ENCODE measurements around the gene MRPL57.
"Not testable (repeated sequence)": the region's sequence is repeated elsewhere in the genome, so short reads cannot be mapped to it uniquely, and the experiment has no call there.

The MRPL57 gene

GRCh38 chr13:21197606-21198225 lies 21.3 kb downstream of the MRPL57 start:
- not testable (repeated sequence) for DNase-seq

- DNase-seq, result not testable (repeated sequence)
These were observed 21.9 kb downstream of the MRPL57 start for GRCh38 chr13:21198391-21198790.

GRCh38 chr13:21201456-21202190 lies 25.2 kb downstream of the MRPL57 start:
- DNase-seq, result not testable (repeated sequence)

GRCh38 chr13:21202767-21203531 lies 26.5 kb downstream of the MRPL57 start:
- no peak for DNase-seq

- DNase-seq, result no peak
These were observed 32.2 kb downstream of the MRPL57 start for GRCh38 chr13:21208652-21209154.

GRCh38 chr13:21212138-21212775 lies 35.8 kb downstream of the MRPL57 start:
- DNase-seq, result no peak

GRCh38 chr13:21215419-21215818 lies 39.0 kb downstream of the MRPL57 start:
- not testable (repeated sequence) for DNase-seq

GRCh38 chr13:21216332-21216731 lies 39.9 kb downstream of the MRPL57 start:
- DNase-seq, result no peak

GRCh38 chr13:21218351-21219035 lies 42.0 kb downstream of the MRPL57 start:
- peak; percentile 75 for DNase-seq

GRCh38 chr13:21219036-21219381 lies 42.6 kb downstream of the MRPL57 start:
- DNase-seq, result no peak

- DNase-seq, result not testable (repeated sequence)
These were observed 43.3 kb downstream of the MRPL57 start for GRCh38 chr13:21219716-21220115.

GRCh38 chr13:21221268-21221667 lies 44.8 kb downstream of the MRPL57 start:
- DNase-seq, result no peak

GRCh38 chr13:21225082-21225481 lies 48.6 kb downstream of the MRPL57 start:
- DNase-seq, result no peak

- no peak for DNase-seq
These were observed 49.6 kb downstream of the MRPL57 start for GRCh38 chr13:21225841-21226581.

- no peak for DNase-seq
These were observed 51.5 kb downstream of the MRPL57 start for GRCh38 chr13:21227917-21228316.

Data from activated CD4-positive, alpha-beta T cell treated with anti-CD3 and anti-CD28 coated beads, Interleukin-2, amount 50 U/mL, for 16 hours (primary cell).